GM21723 (cell line): ENCODE data around the gene CDK9.
"Not testable (repeated sequence)": the region's sequence is repeated elsewhere in the genome, so short reads cannot be mapped to it uniquely, and the experiment has no call there.

Experiments
- ATAC-seq: cut with Tn5 transposase; IDR thresholded peaks from one replicate; pipeline ENCODE4 v1.9.1; 2021; ENCODE audit warnings: mild to moderate bottlenecking, moderate library complexity; ENCODE audit not compliant: unreplicated experiment

CDK9 gene

GRCh38 chr9:127817881-127818434 lies 32.1 kb downstream of the CDK9 start:
- ATAC-seq = no peak

GRCh38 chr9:127818574-127818973 lies 32.7 kb downstream of the CDK9 start:
- no peak for ATAC-seq

GRCh38 chr9:127822108-127822507 lies 36.3 kb downstream of the CDK9 start:
- no peak for ATAC-seq

- ATAC-seq = no peak
Observed at GRCh38 chr9:127825319-127826051, 39.7 kb downstream of the CDK9 start.

GRCh38 chr9:127826253-127826913 lies 40.5 kb downstream of the CDK9 start:
- ATAC-seq = no peak

- no peak for ATAC-seq
Observed at GRCh38 chr9:127828262-127829031, 42.6 kb downstream of the CDK9 start.

GRCh38 chr9:127829205-127829906 lies 43.5 kb downstream of the CDK9 start:
- ATAC-seq = no peak

- ATAC-seq = no peak
Observed at GRCh38 chr9:127832248-127832647, 46.4 kb downstream of the CDK9 start.

- ATAC-seq = no peak
Observed at GRCh38 chr9:127833555-127833954, 47.7 kb downstream of the CDK9 start.

GRCh38 chr9:127835991-127836516 lies 50.2 kb downstream of the CDK9 start:
- ATAC-seq = no peak

- ATAC-seq = not testable (repeated sequence)
Observed at GRCh38 chr9:127836561-127836960, 50.7 kb downstream of the CDK9 start.

- no peak for ATAC-seq
Observed at GRCh38 chr9:127837346-127837745, 51.5 kb downstream of the CDK9 start.

- no peak for ATAC-seq
Observed at GRCh38 chr9:127838375-127839078, 52.7 kb downstream of the CDK9 start.
